Measurements from ENCODE around the gene ZFP91. TPM values are rescaled to one million over a fixed set of nuclear protein-coding genes. Genes with fewer than 3 reads are reported as not detected.

ZFP91 gene
- polyA plus RNA-seq, 1 experiment = 18.3 TPM

GRCh38 chr11:58622344-58622743 lies 43.5 kb downstream of the ZFP91 start, which contains the start of gene CNTF:
CNTF (plus strand) TSS chr11:58622665; CDS start chr11:58622753, 88 bp downstream.
- ChIA-PET POLR2A (no interaction called here), CTCF (interaction anchor here (1.2 to 2.1 kb wide), 2 partner anchors 10 to 29 kb away, joined by 3 to 6 read pairs; no protein-coding TSS in a partner anchor)
- Histone ChIP-seq H3K36me3 (ENCODE audit: control insufficient read depth, insufficient read depth, low read length) (peaks cover 6% of the 10 kb centered on the region), H3K4me3 (ENCODE audit: low read depth, low read length) (no peak within 1 kb of the TSS), H3K27me3 (ENCODE audit: control insufficient read depth, insufficient read depth, low read length) (no peaks in the 10 kb centered on the region)
- no peak for DNase-seq (ENCODE audit: low read depth)
- TF ChIP-seq, protein P1, sequence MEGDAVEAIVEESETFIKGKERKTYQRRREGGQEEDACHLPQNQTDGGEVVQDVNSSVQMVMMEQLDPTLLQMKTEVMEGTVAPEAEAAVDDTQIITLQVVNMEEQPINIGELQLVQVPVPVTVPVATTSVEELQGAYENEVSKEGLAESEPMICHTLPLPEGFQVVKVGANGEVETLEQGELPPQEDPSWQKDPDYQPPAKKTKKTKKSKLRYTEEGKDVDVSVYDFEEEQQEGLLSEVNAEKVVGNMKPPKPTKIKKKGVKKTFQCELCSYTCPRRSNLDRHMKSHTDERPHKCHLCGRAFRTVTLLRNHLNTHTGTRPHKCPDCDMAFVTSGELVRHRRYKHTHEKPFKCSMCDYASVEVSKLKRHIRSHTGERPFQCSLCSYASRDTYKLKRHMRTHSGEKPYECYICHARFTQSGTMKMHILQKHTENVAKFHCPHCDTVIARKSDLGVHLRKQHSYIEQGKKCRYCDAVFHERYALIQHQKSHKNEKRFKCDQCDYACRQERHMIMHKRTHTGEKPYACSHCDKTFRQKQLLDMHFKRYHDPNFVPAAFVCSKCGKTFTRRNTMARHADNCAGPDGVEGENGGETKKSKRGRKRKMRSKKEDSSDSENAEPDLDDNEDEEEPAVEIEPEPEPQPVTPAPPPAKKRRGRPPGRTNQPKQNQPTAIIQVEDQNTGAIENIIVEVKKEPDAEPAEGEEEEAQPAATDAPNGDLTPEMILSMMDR (IDR thresholded peaks at IDR 0.05; ENCODE audit: insufficient read depth, low read depth, low read length) = no peak

DNA sequence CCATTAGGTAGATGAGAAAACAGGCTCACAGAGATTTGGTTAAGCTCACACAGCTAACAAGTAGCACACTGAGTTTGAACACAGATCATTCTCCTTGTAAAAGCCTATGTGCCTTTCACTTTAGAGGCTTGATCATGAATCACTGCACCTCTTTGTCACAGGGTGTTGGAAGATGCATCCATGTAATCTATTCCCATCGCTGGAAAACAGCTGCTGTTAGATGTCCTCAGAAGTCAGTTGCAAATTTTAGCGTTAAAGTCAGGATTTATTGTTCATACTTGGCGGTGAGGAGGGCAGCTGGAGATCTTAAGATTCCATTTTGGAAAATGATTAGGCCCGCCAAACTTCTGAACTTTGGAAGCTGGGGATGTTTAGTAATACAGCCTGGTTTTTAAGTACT lies 46.2 kb downstream of the ZFP91 start:
- TF ChIP-seq, protein P1 (IDR thresholded peaks at IDR 0.05; ENCODE audit: insufficient read depth, low read depth, low read length) = no peak
- CTCF ChIA-PET = interaction anchor here (0.9 kb wide), 1 partner anchor 57 kb away, joined by 3 read pairs; no protein-coding TSS in a partner anchor
- no peaks in the 10 kb centered on the region for H3K27me3 ChIP-seq (ENCODE audit: control insufficient read depth, insufficient read depth, low read length)
- POLR2A ChIA-PET = no interaction called here
- DNase-seq (ENCODE audit: low read depth) = no peak
- peaks cover 4% of the 10 kb centered on the region for H3K36me3 ChIP-seq (ENCODE audit: control insufficient read depth, insufficient read depth, low read length)
- no peak overlapping the region for H3K4me3 ChIP-seq (ENCODE audit: low read depth, low read length)

GRCh38 chr11:58625826-58626460 lies 47.1 kb downstream of the ZFP91 start:
- Histone ChIP-seq H3K4me3 (ENCODE audit: low read depth, low read length) (no peak overlapping the region), H3K36me3 (ENCODE audit: control insufficient read depth, insufficient read depth, low read length) (peaks cover 4% of the 10 kb centered on the region), H3K27me3 (ENCODE audit: control insufficient read depth, insufficient read depth, low read length) (no peaks in the 10 kb centered on the region)
- TF ChIP-seq, protein P1 (IDR thresholded peaks at IDR 0.05; ENCODE audit: insufficient read depth, low read depth, low read length) = no peak
- ChIA-PET CTCF (interaction anchor here (0.5 to 2.3 kb wide), 4 partner anchors 8 to 162 kb away, joined by 3 to 6 read pairs (median 3); no protein-coding TSS in a partner anchor), POLR2A (no interaction called here)
- no peak for DNase-seq (ENCODE audit: low read depth)

DNA sequence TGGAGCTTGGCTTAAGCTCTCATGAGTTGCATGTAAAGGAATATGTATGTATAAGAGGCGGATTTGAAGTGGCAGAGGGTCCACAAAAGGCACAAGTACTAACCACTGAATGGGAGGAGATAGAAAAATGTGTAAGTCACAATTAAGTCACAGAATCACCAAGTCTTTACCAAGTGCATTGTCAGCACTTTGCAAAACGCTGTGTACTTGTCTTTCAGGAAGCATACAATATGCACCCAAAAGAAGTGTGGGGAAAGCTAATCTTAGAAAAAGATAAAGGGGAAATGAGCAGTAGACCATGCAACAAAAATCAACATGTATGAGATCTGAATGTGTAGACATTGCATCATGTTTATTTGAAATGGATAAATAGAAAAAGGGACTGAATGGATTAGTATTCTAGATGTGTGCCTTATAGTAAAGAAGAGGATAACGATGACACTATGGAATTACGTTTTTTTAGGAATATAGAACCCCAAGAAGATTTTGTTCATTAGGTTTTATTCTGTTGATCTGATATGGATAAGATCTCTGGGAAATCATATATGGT lies 48.1 kb downstream of the ZFP91 start:
- DNase-seq (ENCODE audit: low read depth) = no peak
- POLR2A ChIA-PET = interaction anchor here (0.6 kb wide), 1 partner anchor 341 kb away, joined by 3 read pairs; no protein-coding TSS in a partner anchor
- peaks cover 4% of the 10 kb centered on the region for H3K36me3 ChIP-seq (ENCODE audit: control insufficient read depth, insufficient read depth, low read length)
- TF ChIP-seq, protein P1 (IDR thresholded peaks at IDR 0.05; ENCODE audit: insufficient read depth, low read depth, low read length) = no peak
- no peaks in the 10 kb centered on the region for H3K27me3 ChIP-seq (ENCODE audit: control insufficient read depth, insufficient read depth, low read length)
- no peak overlapping the region for H3K4me3 ChIP-seq (ENCODE audit: low read depth, low read length)
- CTCF ChIA-PET = interaction anchor here (0.9 to 3.9 kb wide), 6 partner anchors 12 to 431 kb away, joined by 3 to 28 read pairs (median 5); no protein-coding TSS in a partner anchor

DNA sequence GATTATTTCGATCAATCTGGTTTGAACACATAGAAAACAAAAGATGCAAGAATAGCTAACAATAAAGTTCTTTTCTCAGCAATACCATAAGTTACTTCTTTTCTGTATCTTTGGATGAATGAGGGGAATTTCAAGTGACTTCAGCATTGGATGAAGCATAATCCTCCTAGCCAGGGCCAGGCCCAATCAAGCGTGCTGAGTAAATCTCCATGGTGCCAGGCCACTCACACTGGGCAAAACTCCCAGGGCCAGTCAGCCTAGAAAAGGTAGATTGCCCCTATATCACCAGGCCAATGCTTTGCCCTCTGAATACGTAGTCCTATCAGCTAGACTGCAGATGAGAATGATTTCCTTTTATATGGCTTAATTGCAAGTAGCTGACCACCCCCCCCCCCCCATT lies 49.6 kb downstream of the ZFP91 start:
- H3K36me3 ChIP-seq (ENCODE audit: control insufficient read depth, insufficient read depth, low read length) = peaks cover 4% of the 10 kb centered on the region
- no peak overlapping the region for H3K4me3 ChIP-seq (ENCODE audit: low read depth, low read length)
- DNase-seq (ENCODE audit: low read depth) = no peak
- no peaks in the 10 kb centered on the region for H3K27me3 ChIP-seq (ENCODE audit: control insufficient read depth, insufficient read depth, low read length)
- ChIA-PET CTCF (interaction anchor here (0.6 to 3.9 kb wide), 15 partner anchors 9 to 987 kb away, joined by 3 to 45 read pairs (median 4); partner anchors contain the start of genes LPXN, OSBP and ZFP91), POLR2A (interaction anchor here (0.8 kb wide), 1 partner anchor 51 kb away, joined by 3 read pairs; no protein-coding TSS in a partner anchor)
- TF ChIP-seq, protein P1 (IDR thresholded peaks at IDR 0.05; ENCODE audit: insufficient read depth, low read depth, low read length) = no peak
